GM19324 (cell line): Measurements from ENCODE around the gene EHBP1.
"Not testable (repeated sequence)": the region's sequence is repeated elsewhere in the genome, so short reads cannot be mapped to it uniquely, and the experiment has no call there.

Source experiments
- ATAC-seq: cut with Tn5 transposase; IDR thresholded peaks from one replicate; pipeline ENCODE4 v1.9.1; 2021; ENCODE audit warnings: mild to moderate bottlenecking, moderate library complexity; ENCODE audit not compliant: unreplicated experiment, low FRiP score

Gene EHBP1

GRCh38 chr2:63058144-63058920, 352.8 kb downstream of the EHBP1 start:
- no peak for ATAC-seq

- no peak for ATAC-seq
Observed at GRCh38 chr2:63058921-63059792, 353.6 kb downstream of the EHBP1 start.

GRCh38 chr2:63059793-63060471, 354.4 kb downstream of the EHBP1 start:
- ATAC-seq = no peak

GRCh38 chr2:63060472-63060991, 355.0 kb downstream of the EHBP1 start:
- no peak for ATAC-seq

GRCh38 chr2:63064197-63064596, 358.7 kb downstream of the EHBP1 start:
- no peak for ATAC-seq

GRCh38 chr2:63064661-63065060, 359.1 kb downstream of the EHBP1 start:
- no peak for ATAC-seq

- no peak for ATAC-seq
Observed at GRCh38 chr2:63066265-63066664, 360.8 kb downstream of the EHBP1 start.

GRCh38 chr2:63066838-63067237, 361.3 kb downstream of the EHBP1 start:
- ATAC-seq = no peak

GRCh38 chr2:63071664-63072063, 366.2 kb downstream of the EHBP1 start:
- ATAC-seq = no peak

GRCh38 chr2:63073994-63074393, 368.5 kb downstream of the EHBP1 start:
- no peak for ATAC-seq

- ATAC-seq = not testable (repeated sequence)
Observed at GRCh38 chr2:63074399-63074798, 368.9 kb downstream of the EHBP1 start.

- ATAC-seq = no peak
Observed at GRCh38 chr2:63078852-63079606, 373.5 kb downstream of the EHBP1 start.

GRCh38 chr2:63081404-63081803, 375.9 kb downstream of the EHBP1 start:
- ATAC-seq = no peak

GRCh38 chr2:63086687-63087086, 381.2 kb downstream of the EHBP1 start:
- ATAC-seq = no peak

GRCh38 chr2:63092401-63092800, 386.9 kb downstream of the EHBP1 start:
- ATAC-seq = no peak

GRCh38 chr2:63092857-63093256, 387.3 kb downstream of the EHBP1 start:
- no peak for ATAC-seq

- ATAC-seq = no peak
Observed at GRCh38 chr2:63093502-63093901, 388.0 kb downstream of the EHBP1 start.
